HG03565 (cell line): Measurements from ENCODE around the gene EML4.
"Not testable (repeated sequence)": the region's sequence is repeated elsewhere in the genome, so short reads cannot be mapped to it uniquely, and the experiment has no call there.

Experiments
- ATAC-seq: cut with Tn5 transposase; IDR thresholded peaks from one replicate; pipeline ENCODE4 v1.9.1; 2021; ENCODE audit warnings: mild to moderate bottlenecking, moderate library complexity; ENCODE audit not compliant: unreplicated experiment

EML4 gene

DNA sequence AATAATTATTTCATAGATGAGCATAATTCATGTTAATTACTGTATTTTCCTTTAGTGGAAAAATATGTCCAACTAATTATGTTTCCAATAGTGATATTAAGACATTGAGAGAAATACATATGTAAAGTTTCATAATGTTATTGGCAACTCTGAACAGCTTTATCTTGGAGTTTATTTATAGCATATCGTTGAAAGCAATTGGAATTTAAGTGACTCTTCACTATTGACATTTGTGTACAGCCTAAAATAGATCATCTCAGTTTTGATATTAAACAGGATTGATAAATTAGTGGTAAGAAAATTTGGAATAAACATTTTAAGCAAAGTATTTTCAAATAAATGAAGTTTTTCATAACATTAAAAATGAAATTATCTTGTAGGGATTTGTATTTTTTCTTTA lies 79.7 kb downstream of the EML4 start:
- ATAC-seq = no peak

- no peak for ATAC-seq
Observed at GRCh38 chr2:42249284-42249683, 80.1 kb downstream of the EML4 start.

DNA sequence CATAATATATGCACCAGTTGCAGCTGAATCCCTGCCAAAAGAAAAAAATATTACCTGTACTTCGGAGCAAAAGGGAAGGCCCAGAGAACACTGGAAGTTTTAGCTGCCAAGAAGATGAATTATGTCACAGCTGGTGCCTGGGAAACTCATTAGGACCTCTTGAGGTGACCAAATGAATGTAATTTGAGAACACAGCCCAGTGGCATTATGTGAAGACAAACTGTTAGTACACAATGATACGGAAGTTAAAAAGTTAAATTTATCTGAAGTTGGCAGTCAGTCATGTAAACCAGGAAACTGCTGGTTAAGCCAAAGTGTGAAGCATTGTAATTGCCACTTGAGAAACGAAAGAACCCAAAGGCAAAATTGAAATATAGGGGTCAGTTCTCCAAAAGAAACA lies 80.7 kb downstream of the EML4 start:
- no peak for ATAC-seq

DNA sequence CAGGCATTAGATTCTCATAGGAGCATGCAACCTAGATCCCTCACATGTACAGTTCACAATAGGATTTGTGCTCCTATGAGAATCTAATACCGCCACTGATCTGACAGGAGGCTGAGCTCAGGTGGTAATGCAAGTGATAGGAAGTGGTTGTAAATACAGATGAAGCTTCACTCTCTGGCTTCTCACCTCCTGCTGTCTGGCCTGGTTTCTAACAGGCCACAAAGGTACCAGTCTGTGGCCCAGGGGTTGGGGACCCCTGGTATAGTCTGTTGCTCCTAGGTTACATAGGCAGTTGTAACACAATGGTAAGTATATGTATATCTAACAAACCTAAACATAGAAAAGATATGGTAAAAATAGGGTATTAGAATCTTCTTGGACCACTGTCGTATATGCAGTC lies 81.8 kb downstream of the EML4 start:
- ATAC-seq = no peak

GRCh38 chr2:42252464-42252863 lies 83.3 kb downstream of the EML4 start:
- ATAC-seq = no peak

DNA sequence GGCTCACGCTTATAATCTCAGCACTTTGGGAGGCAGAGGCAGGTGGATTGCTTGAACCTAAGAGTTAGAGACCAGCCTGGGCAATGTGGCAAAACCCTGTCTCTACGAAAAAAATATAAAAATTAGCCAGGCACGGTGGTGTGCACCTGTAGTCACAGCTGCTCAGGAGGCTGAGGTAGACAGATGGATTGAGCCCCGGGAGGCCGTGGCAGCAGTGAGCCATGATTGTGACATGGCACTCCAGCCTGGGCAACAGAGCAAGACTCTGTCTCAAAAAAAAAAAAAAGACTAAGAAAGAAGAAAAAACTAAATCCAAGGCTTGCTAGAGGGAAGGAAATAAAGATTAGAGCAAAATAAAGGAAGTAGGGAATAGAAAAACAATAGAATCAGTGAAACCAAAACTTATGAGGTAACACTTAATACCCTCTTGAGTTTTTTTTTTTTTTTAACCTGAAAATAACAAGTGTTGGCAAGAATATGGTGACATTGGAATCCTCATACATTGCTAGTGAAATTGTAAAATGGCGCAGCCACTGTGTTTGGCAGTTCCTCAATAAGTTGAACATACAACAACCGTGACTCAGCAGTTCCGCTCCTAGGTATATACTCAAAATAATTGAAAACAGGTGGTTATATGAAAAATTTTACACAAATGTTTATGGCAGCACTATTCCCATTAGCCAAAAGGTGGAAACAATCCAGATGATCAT lies 85.2 kb downstream of the EML4 start:
- ATAC-seq = no peak

GRCh38 chr2:42256505-42256904 lies 87.4 kb downstream of the EML4 start:
- peak; percentile 74 for ATAC-seq

DNA sequence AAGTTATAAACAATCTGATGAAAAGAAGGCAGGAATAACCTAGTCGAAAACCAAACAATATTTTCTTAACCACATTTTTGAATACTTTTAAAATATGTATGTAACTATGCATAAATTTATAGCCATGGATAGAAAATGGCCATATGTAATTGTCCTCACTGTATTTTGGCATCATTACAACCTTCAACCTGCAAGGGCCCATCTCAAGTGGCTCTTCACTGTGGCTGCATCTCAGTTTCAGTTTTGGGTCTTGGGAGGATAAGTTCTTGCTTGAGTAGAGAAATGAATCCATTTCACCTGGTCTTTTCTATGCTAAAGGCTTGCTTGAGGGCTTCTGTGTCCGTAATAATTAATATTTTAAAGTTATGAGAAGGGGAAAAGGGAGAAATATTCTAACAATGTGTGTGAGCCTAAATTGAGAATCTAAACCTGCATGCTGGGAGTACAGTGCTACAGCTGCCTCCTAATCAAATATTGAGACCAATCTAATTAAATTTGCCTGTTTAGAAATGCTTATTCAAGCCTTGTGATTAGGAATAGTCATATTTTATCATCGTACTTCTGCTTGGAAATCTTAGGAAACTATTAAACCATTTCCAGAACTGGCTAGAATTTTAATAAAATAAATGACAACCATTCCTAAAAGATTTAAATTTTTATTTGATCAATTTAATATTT lies 92.5 kb downstream of the EML4 start:
- ATAC-seq = no peak

GRCh38 chr2:42266236-42266635 lies 97.1 kb downstream of the EML4 start:
- ATAC-seq = no peak

GRCh38 chr2:42267530-42267929 lies 98.4 kb downstream of the EML4 start:
- peak; percentile 46 for ATAC-seq

GRCh38 chr2:42268528-42269151 lies 99.5 kb downstream of the EML4 start:
- ATAC-seq = no peak

DNA sequence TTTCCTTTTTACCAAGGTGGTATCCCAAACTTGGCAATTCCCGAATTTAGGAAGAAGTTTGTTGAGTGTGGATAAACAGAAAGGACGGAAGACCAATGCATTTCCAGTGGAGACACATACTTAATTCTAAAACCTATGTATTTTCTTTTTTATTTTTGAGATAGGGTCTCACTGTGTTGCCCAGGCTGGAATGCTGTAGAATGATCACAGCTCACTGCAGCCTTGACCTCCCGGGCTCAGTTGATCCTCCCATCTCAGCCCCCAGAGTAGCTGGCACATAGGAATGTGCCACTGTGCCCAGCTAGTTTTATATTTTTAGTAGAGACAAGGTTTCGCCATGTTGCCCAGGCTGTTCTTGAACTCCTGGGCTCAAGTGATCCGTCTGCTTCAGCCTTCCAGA lies 101.6 kb downstream of the EML4 start:
- no peak for ATAC-seq

GRCh38 chr2:42271246-42271645 lies 102.1 kb downstream of the EML4 start:
- ATAC-seq = not testable (repeated sequence)

DNA sequence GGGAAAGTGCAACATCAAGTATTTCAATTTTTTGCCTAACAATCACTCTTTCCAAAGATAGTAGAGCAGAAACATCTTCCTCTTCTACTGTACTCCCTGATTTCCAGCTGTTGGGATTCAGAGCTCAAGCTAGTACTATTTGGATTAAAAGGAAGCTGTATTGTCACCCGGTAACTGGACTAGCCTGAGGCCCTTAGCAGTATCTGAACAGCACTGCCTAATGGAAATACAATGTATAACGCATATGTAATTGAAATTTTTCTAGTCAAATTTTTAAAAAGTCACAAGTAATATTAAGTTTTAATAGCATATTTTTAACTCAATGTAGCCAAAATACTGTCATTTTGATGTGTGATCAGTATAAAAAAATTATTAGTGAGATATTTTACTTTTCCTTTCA lies 105.7 kb downstream of the EML4 start:
- no peak for ATAC-seq

GRCh38 chr2:42281416-42282081 lies 112.4 kb downstream of the EML4 start:
- ATAC-seq = no peak

- no peak for ATAC-seq
Observed at GRCh38 chr2:42284019-42284418, 114.9 kb downstream of the EML4 start.

- no peak for ATAC-seq
Observed at GRCh38 chr2:42286268-42286946, 117.3 kb downstream of the EML4 start.

- ATAC-seq = no peak
Observed at GRCh38 chr2:42288811-42289210, 119.7 kb downstream of the EML4 start.

DNA sequence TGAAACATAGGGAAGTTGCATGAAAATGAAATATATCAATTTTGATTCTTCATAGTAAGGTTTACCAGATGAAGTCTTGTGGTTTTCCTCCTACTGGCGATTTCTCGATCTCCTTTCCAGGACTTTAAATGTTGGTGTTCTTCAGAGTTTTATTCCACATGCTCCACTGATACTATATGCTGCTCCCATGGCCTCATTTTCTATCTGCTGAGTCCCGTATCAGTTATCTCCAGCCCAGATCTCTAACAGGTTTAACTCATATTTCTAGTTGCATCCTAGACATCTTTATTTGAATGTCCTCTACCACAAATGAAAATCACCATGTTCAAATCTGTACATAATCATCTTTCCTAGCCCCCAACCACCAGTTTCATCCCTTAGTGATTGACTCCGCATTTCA lies 120.1 kb downstream of the EML4 start:
- no peak for ATAC-seq

GRCh38 chr2:42290005-42290404 lies 120.9 kb downstream of the EML4 start:
- ATAC-seq = no peak

GRCh38 chr2:42293019-42293418 lies 123.9 kb downstream of the EML4 start:
- no peak for ATAC-seq
